Hematopoietic multipotent progenitor cell treated with erythropoietin and hydrocortisone succinate and interleukin-3 and kit ligand, for 15 days (in vitro differentiated cells): ENCODE results near the gene ADH4.
"Not testable (repeated sequence)": the region's sequence is repeated elsewhere in the genome, so short reads cannot be mapped to it uniquely, and the experiment has no call there.

ENCODE experiments used
- DNase-seq: peaks from one replicate; pipeline ENCODE4 v3.0.0-alpha.2; 2015; ENCODE audit warnings: low spot score

The ADH4 gene

DNA sequence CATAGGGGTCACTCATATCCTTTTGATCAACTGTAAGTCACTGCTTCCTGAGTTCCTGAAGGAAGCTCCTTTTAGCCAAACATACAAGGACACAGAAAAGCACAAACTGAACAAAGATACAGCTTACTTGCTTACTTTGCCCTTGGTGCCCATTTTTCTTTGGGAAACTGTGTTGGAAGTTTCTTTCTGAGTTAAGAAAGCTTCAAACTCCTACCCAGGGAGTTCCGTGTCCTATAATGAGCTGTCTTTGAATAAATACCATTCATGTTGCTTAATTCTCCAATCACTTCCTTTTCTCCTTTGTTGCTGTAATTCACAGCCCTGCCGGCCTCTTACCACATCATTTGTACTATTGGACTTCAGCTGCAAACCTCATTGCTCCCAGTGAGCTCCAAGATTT, at the start of gene ADH4:
ADH4 (minus strand) TSS at position 228 of the 400 bp plus-strand sequence; CDS start at position 153, 75 bp downstream.
- no peak for DNase-seq

DNA sequence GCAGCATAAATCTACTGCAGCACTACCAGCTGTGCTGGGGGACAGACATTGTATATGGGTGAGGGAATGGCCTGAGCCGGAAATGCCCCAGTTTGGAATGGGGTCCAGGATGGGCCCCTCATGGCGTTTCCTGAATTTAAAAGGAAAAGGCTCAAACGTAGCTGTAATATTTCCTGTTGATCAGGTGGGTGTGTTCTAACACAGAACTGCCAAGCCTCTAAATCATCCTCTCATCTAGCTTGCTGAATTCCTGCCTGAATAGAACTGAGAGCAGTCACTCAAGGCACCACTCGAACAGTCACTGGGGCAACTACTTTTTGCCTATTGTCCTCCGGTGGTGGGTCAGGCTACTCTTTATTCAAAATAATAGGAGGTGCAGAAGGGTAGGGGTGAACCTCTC, 46.2 kb upstream of the ADH4 start:
- DNase-seq = no peak

DNA sequence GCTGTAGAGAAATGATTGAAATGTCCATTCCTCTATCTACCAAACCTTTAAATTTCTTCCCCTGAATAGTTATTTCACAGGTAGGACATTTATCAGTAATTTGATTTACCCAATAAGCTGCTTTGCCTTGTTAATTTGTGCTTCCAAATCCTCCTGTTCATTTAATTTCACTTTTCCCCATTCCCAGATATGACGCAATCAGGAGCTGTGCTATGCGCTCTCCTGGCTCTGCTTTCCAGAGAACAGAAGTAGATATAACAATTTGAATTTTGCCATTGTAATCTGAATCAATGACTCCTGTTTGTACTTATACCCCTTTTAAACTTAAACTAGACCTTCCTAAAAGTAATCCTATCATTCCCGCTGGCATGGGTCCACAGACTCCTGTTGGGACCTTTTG, 45.8 kb upstream of the ADH4 start:
- DNase-seq = not testable (repeated sequence)

DNA sequence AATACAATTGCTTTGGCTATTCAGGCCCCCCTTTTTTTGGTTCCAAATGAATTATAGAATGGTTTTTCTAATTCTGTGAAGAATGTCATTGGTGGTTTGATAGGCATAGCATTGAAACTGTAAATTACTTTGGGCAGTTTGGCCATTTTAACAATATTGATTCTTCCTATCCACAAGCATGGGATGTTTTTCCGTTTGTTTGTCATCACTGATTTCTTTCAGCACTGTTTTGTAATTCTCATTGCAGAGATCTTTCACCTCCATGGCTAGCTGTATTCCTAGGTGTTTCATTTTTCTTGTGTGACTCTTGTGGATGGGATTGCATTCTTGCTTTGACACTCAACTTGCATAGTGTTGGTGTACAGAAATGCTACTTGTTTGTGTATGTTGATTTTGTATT, 41.9 kb upstream of the ADH4 start:
- DNase-seq = no peak

DNA sequence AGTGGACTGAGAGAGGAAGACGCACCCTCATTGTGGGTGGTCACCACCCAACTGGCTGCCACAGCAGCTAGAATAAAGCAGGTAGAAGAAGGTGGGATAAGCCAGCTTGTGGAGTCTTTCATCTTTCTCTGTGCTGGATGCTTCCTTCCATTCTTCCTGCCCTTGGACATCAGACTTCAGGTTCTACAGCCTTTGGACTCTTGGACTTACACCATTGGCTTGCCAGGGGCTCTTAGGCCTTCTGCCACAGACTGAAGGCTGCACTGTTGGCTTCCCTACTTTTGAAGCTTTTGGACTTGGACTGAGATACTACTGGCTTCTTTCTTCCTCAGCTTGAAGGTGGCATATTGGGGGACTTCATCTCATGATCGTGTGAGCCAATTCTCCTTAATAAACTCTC, 41.5 kb upstream of the ADH4 start:
- no peak for DNase-seq

DNA sequence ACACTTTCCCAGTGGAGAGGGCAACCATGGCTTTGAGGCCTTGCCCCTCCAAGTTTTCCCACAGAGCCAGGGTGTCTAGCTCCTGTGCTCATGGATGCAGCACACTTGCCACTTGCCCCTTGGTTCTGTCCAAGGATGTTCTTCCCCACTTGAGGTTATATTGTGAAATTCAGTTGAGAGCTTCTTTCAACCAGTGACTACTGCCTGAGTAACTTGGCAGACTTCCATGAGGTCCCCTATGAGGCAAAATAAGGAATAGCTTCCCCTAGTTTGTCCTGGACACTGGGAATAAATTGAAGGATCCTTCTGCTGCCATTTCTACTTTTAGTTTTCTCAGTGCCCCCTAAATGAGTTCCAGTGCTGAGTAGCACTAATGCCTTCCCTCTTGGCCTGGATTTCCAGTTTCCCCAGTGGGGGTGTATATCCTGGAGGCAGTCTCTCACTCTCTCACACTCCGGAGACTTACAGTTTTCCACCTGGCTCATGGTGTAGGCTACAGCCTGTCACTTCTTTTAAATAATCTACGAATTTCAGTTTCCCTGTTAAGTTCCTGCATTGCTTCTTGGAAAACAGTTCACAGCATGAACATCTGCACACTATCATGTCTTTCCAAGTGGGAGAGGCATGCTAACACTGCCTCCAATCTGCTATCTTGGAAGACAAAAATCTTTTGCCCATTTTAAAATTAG, 36.4 kb upstream of the ADH4 start:
- DNase-seq = no peak

DNA sequence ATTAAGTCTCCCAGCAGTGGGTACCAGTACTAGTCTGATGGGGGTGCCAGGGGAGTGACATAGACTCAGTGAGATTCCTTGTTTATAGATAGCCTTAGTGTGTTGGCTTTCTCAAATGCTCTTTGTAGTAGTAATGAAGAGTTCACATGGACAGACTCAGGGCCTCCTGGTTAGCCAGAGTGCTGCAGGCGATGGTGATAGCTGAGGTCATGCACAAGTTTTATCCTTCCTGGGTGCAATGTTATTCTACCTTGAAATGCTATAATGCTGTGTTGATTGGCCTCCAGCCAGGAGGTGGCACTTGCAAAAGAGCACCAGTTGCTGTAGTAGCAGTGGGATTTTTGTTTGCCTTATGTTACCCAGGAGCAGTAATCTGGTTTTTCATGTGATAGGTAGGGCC, 35.5 kb upstream of the ADH4 start:
- DNase-seq = no peak

DNA sequence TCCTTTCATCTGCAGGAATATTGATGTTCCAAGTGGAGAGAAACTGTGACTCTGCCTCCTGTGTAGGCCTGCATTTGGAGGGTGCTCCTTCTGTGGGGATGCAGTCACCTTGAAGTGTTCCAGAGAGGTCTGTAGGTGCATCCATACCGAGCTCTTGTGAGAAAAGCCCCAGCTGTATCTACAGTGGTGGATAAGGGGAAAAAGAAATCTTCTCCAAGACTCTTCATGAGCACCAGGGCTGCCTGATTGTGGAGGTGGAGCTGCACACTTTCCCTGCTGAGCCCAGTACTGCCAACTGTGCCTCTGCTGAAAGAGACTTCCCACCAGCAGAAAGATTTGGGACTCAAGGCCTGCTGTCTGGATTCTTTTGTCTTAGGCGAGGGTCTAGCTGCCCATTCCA, 35.1 kb upstream of the ADH4 start:
- no peak for DNase-seq

DNA sequence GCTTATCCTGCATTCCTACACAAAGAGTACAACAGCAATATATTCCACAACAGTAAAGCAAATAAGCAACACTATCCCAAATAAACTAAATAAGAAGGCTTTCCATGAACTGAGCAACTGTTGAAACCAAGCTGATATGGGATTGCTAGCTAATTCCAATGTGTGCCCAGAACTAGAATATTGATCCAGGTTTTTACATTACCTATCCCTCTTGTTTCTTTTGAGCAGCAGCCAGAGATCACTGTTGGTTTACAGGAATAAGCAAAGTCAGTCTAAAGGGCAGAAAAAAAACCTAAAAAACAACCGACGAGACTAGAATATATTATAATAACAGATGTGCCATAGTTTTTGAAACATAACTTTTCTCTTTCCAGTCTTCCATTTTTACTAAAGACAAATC, 22.4 kb upstream of the ADH4 start:
- DNase-seq = no peak

DNA sequence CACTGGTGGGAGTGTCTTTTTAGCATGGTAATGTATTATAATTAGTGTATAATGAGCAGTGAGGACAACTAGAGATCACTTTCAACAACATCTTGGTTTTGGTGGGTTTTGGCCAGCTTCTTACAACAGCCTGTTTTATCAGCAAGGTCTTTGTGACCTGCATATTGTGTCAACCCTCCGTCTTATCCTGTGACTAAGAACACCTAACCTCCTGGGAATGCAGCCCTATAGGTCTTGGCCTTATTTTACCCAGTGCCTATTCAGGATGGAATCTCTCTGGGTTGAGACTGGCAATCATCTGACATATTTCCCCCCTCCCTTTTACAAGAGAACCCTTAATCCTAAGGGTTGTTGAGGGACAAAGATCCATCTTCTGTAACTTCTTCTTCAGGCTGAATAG, 21.9 kb upstream of the ADH4 start:
- DNase-seq = no peak

DNA sequence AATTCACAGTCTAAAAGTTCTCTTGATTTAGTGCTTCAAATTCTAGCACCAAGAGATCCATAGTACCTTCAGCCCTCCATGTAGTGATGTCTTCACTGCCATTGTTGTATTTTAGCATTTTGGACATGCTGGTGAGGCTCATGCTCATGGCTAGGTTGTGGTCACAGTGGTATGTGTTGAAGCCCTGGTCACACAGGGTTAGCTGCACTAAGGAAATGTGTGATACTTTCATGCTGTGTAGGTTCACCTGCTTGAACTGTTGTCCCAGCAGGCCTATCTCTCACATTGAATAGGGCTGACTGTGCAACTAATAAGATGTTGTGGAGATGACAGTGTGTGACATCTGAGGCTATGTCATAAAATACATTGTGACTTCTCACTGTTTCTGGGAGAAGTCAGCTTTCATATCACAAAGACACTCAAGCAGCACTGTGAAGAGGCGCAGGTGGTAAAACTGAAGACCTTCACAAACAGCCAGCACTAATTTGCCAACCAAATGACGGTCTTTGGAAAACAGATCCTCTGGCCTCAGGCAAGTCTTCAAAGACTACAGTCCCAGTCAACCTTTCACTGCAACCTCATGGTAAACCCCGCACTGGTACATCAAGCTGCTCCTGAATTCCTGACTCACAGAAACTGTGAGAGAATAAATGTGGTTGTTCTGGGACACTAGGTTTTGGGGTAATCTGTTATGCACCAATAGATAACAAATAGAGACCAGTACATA, 17.4 kb upstream of the ADH4 start:
- no peak for DNase-seq

DNA sequence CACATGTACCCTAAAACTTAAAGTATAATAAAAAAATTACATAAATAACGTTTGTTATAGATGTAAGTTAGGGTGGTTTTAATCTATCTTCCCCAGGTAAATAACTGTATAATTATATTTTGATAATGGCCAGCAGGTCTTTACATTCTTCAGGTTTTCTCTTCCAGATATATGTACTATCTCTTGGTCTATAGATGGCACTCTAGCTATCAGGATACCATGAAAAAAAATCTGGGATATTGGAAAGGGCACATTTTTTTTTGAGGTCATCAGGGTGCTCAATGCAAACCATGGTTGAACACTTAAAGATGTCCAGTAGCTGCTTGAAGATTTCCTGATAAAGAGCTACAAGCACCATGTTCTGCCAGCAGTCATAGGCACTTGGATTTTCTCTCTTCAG, 15.6 kb upstream of the ADH4 start:
- no peak for DNase-seq

DNA sequence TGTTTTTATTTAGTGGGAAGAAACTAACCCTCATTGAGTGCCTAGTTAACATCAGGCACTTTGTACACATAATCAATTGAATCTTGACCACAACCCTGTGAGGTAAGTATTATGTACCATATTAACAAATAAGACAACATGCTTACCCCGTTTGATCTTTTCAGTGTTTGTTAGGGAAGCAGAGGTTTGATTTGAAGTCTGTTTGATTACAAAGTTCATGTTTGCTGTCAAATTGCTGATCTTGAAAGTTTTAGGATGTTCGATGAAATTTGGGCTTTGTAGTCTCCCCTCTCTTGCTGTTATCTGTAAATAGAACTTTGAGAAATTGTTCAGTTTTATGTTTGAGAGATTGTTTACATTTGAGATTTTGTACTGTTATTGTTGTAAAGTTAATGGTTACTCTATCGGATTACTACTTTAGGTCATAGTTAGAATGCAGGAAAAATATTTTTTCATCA, 13.4 kb upstream of the ADH4 start:
- DNase-seq = no peak

DNA sequence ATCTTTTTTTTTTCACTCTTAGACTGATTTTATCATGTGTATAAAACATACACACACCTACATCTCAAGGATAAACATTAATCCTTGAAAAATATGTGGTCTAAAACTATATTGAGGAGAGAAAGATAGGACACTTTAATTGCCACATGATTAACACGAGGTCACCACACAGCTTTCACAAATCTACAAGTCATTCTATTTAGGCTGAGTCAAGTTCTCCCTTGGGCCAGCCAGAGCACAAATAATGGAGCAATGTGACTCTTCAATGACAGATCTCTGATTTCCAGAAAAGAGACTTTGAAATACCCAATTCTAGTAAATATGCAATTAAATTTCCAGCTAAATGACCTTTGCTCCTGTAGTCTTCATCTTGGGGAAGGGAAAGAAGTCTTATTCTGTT, 12.9 kb upstream of the ADH4 start:
- DNase-seq = no peak

DNA sequence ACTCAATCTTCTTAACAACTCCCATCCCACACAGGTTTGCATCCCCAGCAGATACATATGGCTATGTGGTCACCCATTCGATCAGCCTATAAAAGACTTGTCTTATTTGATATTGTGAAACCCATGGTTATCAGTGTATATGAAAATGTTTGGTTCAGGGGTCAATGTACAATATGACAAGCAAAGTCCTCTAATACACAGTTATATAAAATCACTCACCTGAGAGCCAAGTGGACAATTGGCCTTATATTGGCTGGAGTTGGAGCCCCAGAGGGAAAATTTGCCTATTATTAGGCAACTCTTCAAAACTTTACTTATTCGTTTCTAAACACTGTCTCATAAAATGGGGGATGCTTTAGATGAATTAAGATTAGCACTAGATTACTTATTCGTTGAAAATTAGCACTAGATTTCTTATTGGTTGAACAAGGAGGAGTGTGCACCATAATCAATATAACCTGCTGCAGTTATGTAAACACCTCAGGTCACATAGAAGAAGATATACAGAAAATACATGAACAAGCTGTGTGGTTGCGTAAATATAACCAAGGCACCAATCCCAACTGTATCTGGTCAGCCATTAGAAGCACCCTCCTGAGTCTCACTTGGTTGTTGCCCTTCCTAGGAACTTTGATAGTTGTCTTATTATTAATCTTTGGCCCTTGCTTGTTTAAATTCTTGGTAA, 10.7 kb upstream of the ADH4 start:
- no peak for DNase-seq

DNA sequence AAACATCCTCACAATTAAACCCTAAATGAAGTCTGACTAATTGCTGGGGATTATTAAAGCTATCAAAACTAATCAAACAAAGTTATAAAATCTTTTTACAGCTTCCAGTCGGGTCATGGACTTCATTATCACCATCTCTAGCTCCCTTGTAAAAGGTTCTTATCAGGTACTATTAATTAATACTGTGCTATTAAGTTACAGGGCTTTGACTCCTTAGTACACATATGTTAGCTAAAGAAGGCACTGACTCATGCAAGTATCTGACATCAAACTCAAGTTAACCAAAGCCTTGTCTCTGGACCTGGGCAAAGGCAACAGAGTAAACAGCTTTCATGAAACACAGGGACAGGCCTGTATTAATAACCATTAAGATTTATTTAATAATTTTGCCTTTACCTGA, 7.9 kb upstream of the ADH4 start:
- DNase-seq = no peak

DNA sequence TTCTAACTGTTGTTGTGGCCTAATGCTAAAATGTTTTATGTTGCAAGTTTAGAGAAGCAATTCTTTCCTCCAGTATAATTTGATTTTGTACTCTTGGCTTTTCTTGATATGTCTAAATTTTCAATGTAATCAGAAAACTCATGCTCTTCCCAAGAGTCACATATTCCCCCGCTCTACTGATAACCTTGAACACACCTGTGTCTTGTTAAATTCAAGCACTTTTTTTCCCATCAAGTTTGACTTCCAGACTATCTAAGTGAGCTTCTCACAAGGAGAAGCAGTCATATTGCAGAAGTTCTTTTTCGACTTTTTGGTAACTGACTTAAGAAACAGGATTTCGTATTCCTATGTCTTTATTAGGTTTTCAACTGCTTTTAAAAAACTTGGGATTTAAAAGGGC, 7.4 kb upstream of the ADH4 start:
- no peak for DNase-seq

DNA sequence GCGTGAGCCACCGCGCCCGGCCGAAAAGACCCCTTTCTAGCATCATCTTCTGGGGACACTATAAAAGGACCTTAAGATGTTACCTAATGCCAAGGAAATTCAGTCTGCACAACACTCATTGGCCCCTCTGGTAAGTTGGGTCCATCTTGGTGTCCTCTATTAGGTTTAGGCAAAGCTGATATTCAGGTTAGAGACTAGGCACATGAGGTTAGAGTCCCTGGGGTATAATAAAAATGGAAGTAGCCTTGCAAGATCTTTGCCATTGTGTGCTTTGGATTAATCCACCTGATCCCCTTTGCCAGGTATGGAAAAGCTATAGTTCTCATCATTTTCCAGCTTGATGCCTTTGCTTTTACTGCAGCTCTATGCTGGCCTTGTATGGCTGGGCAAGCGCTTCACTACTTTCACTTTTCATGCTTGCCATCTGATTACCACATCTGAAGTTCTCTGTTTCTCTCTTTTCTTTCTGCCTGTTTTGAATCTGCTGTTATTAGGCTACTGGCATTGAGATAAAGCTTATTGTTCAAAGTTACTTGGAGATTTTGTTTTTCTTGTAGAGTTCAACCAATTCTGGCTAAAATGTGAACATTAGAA, 5.4 kb upstream of the ADH4 start:
- no peak for DNase-seq

DNA sequence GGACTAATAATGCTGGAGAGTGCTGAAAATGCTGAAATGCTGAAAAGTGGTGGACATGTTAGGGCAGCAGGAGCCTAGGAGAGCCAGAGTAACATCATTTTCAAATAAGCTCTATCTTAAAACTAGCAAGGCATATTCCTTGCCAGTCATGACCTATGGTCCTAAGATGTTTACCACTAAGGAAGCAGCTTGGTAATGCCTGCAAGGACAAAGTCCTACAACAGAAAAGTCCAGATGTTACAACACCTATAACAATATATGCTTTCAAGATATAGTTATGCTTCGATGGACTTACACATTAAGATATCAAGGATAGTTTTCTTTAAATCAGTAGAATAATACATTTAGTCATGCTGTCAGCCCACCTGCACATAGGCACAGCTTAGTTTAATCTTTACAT, 4.5 kb upstream of the ADH4 start:
- DNase-seq = no peak

DNA sequence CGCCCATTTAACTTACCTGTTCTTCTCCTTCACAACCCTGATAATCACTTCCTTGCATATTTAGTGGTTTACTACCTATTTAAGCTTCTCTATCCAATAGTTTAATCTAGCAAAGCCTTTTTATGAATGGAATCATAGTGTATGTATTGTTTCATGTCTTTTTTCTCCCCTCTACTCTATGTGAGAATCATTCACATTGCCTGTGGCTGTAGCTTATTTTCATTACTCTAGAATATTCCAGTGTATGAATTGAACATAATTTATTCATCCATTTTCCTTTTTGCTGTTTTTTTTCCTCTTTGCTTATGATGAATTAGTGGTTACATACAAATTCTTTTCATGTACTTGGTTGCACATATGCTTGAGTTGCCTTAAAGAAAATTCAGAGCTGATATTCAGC, 490 bp upstream of the ADH4 start:
- DNase-seq = no peak

DNA sequence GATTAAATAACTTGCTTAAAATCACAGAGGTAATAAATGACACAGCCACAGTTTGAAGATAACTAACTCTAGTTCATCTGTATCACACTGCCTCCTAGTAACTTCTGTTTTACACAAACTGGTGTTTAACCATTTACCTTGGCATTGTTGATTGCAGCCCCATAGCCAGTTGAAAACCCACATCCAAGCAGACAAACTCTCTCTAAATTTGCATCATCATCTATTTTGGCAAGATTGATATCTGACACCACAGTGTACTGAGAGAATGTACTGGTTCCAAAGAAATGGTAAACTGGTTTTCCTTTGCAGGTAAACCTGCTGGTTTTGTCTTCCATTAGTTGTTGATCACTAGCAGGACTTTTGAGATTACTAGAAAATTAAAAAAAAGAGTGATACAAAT, 7.8 kb downstream of the ADH4 start:
- no peak for DNase-seq

DNA sequence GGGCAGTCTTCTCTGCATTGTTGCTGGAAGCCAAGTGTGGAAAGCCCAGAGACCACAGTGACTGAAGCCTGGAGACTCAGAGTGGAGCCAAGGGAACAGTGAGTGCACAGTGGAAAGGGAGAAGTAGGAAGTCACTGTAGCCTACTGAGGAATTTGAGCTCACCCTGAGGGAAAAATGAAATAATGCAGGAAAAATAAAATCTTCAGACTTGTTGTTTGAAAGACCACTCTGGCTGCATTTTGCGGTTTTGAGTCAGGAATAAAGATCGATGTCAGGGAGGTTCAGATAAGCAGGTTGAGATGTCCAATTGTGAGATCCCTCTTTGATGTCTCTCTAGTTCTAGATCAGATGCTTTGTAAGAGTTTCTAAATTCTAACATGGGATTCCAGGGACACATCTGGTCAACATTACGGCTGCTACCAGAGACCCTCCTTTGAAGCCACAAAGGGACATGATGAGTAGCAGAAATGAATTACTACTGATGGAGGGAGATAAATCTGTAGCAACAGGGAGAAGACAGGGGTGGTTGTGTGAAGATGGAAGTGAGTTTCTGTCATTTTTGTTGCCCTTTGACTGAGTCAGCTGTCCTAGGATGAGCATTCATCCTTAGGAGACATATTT, 8.4 kb downstream of the ADH4 start:
- no peak for DNase-seq

DNA sequence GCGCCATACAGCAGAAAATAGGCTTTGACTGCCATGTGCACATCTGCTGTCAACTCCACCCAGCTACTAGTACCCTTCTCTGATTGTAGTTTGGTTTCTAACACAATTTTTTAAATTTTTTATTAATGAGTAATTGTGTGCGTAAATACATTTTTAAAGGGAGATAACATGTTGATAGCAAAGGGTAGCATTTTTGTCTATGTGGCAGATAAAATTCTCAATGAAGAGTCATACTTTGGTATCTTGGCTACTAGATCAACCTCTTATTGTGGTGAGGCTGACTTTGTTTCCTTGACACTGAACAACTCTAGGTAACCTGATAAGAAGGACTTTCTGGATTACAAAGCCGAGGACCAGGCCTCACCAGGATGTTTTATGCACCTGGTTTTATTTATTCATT, 9.5 kb downstream of the ADH4 start:
- DNase-seq = no peak
